ENCODE results near the gene TMIGD1. TPM values are rescaled to one million over a fixed set of nuclear protein-coding genes. Genes with fewer than 3 reads are reported as not detected.

The TMIGD1 gene
- total RNA-seq, 1 experiment from 2014 or later = not detected

DNA sequence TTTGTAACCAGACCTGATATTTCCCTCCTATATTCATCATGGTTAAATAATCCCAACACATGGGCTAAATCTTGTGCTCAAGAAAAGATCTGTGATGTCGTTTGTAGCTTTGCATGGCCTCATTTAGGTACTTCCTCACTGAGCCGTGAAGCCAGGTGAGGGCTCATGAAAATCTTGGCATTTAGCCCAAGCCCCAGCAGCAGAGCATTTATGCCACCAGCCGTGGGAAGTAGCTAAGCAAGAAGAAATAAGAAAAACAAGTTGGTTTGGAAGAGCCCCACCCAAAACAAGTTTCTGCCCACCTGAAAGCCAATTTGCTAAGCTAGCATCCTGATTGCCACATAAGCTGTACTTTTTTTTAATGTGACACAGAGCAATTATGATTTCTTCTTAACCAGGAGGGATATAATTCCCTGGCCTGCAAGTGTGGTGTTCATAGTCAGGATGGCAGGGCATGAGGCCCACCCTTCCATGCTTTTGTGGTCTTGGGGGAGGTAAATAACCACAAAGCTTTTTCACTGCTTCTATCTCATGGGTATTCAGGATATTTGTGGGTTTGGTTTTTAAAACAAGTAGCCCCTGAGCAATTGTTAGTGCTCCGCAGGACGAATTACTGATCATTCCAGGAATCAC is 10.5 kb downstream of the TMIGD1 start:
- Mint-ChIP-seq H3K4me3 (ENCODE audit: unreplicated experiment) (no peak overlapping the region), H3K27me3 (ENCODE audit: insufficient read depth, unreplicated experiment) (no peaks in the 10 kb centered on the region), H3K27ac (ENCODE audit: unreplicated experiment) (no peak overlapping the region), H3K4me1 (ENCODE audit: low read depth, unreplicated experiment) (peaks cover 6% of the 10 kb centered on the region), H3K36me3 (ENCODE audit: insufficient read depth, unreplicated experiment) (no peaks in the 10 kb centered on the region), H3K9me3 (ENCODE audit: unreplicated experiment) (no peaks in the 10 kb centered on the region)
- ChIA-PET CTCF (interaction anchor here (0.7 kb wide), 1 partner anchor 27 kb away, joined by 3 read pairs; no protein-coding TSS in a partner anchor), POLR2A (no interaction called here)
- no peaks in the 10 kb centered on the region for H3K4me1 ChIP-seq
- BruUV-seq (replicated peaks) = no TSS peak
- H3K4me3 ChIP-seq (ENCODE audit: low read depth, low read length) = no peak overlapping the region
- H3K9me3 ChIP-seq = no peaks in the 10 kb centered on the region
- DNase-seq = no peak
- TF ChIP-seq, protein P1, sequence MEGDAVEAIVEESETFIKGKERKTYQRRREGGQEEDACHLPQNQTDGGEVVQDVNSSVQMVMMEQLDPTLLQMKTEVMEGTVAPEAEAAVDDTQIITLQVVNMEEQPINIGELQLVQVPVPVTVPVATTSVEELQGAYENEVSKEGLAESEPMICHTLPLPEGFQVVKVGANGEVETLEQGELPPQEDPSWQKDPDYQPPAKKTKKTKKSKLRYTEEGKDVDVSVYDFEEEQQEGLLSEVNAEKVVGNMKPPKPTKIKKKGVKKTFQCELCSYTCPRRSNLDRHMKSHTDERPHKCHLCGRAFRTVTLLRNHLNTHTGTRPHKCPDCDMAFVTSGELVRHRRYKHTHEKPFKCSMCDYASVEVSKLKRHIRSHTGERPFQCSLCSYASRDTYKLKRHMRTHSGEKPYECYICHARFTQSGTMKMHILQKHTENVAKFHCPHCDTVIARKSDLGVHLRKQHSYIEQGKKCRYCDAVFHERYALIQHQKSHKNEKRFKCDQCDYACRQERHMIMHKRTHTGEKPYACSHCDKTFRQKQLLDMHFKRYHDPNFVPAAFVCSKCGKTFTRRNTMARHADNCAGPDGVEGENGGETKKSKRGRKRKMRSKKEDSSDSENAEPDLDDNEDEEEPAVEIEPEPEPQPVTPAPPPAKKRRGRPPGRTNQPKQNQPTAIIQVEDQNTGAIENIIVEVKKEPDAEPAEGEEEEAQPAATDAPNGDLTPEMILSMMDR (IDR thresholded peaks at IDR 0.05; ENCODE audit: insufficient read depth in 1 of 2, low read depth in 1 of 2, low read length in 1 of 2, severe bottlenecking in 1 of 2, unreplicated experiment in 1 of 2) = no peak
- H3K27me3 ChIP-seq (replicated peaks; ENCODE audit: control insufficient read depth, insufficient read depth, low read length) = no peaks in the 10 kb centered on the region
- no peaks in the 10 kb centered on the region for H3K36me3 ChIP-seq (ENCODE audit: control insufficient read depth, insufficient read depth, low read length)
- intact Hi-C loops (cut with micrococcal nuclease; ENCODE audit: unreplicated experiment) = no loop called here

DNA sequence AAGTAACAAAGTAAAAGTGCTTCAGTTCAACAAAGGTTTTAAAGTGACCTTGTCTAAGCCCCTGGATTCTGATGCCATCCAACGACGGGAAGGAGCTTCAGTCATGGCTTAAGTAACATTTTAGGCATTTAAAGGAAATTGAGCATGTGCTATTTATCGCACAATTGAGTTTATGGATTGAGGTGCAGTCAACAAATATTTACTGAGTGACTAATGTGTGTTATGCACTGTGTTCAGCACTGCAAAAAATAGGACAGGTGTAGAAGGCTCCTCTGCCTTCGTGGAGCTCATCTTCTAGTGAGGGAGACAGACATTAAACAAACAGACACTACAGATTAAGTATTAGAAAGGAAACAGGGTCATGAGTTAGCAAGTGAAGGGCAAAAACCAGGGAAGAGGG is 12.5 kb downstream of the TMIGD1 start:
- Histone ChIP-seq H3K27me3 (replicated peaks; ENCODE audit: control insufficient read depth, insufficient read depth, low read length) (no peaks in the 10 kb centered on the region), H3K36me3 (ENCODE audit: control insufficient read depth, insufficient read depth, low read length) (no peaks in the 10 kb centered on the region), H3K4me3 (ENCODE audit: low read depth, low read length) (no peak overlapping the region), H3K4me1 (no peaks in the 10 kb centered on the region), H3K9me3 (no peaks in the 10 kb centered on the region)
- no peaks in the 10 kb centered on the region for H3K36me3 Mint-ChIP-seq (ENCODE audit: insufficient read depth, unreplicated experiment)
- DNase-seq = no peak
- no peak overlapping the region for H3K27ac Mint-ChIP-seq (ENCODE audit: unreplicated experiment)
- no peak overlapping the region for H3K4me3 Mint-ChIP-seq (ENCODE audit: unreplicated experiment)
- intact Hi-C loops (cut with micrococcal nuclease; ENCODE audit: unreplicated experiment) = no loop called here
- POLR2A ChIA-PET = interaction anchor here (0.6 kb wide), 1 partner anchor 30 kb away, joined by 5 read pairs; no protein-coding TSS in a partner anchor
- no TSS peak for BruUV-seq (replicated peaks)
- no peaks in the 10 kb centered on the region for H3K9me3 Mint-ChIP-seq (ENCODE audit: unreplicated experiment)
- CTCF ChIA-PET = interaction anchor here (0.5 kb wide), 1 partner anchor 17 kb away, joined by 3 read pairs; no protein-coding TSS in a partner anchor
- H3K4me1 Mint-ChIP-seq (ENCODE audit: low read depth, unreplicated experiment) = peaks cover 6% of the 10 kb centered on the region
- H3K27me3 Mint-ChIP-seq (ENCODE audit: insufficient read depth, unreplicated experiment) = no peaks in the 10 kb centered on the region
- TF ChIP-seq, protein P1 (IDR thresholded peaks at IDR 0.05; ENCODE audit: insufficient read depth in 1 of 2, low read depth in 1 of 2, low read length in 1 of 2, severe bottlenecking in 1 of 2, unreplicated experiment in 1 of 2) = no peak

DNA sequence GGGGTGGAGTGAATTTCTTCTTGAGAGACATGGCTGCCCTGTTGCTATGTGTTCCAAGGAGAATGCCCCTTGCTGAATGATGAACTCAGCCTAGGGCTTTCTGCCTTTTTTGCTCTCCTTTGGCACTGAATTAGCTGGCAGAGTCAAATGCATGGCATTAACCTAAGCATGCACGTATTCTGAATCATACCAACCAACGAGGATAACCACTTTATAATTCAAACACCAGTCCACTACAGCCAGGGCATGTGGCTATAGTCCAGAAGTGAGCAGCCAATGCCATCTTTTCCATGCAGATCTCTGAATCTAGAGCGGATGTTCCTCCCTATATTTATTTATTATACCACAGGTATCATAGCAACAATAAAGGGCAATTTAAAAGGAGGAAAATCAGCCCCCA is 15.7 kb downstream of the TMIGD1 start:
- POLR2A ChIA-PET = no interaction called here
- Histone ChIP-seq H3K36me3 (ENCODE audit: control insufficient read depth, insufficient read depth, low read length) (no peaks in the 10 kb centered on the region), H3K27me3 (replicated peaks; ENCODE audit: control insufficient read depth, insufficient read depth, low read length) (no peaks in the 10 kb centered on the region), H3K4me1 (0 out of 2 replicates have a peak, but pooled peaks cover 4% of the 10 kb centered on the region), H3K4me3 (ENCODE audit: low read depth, low read length) (no peak overlapping the region), H3K9me3 (no peaks in the 10 kb centered on the region)
- no peak for DNase-seq
- TF ChIP-seq, protein P1 (IDR thresholded peaks at IDR 0.05; ENCODE audit: insufficient read depth in 1 of 2, low read depth in 1 of 2, low read length in 1 of 2, severe bottlenecking in 1 of 2, unreplicated experiment in 1 of 2) = no peak
- no peak overlapping the region for H3K27ac Mint-ChIP-seq (ENCODE audit: unreplicated experiment)
- intact Hi-C loops (cut with micrococcal nuclease; ENCODE audit: unreplicated experiment) = no loop called here
- CTCF ChIA-PET = interaction anchor here (1.1 kb wide), 1 partner anchor 18 kb away, joined by 4 read pairs; no protein-coding TSS in a partner anchor
- no TSS peak for BruUV-seq (replicated peaks)
- H3K4me1 Mint-ChIP-seq (ENCODE audit: low read depth, unreplicated experiment) = peaks cover 6% of the 10 kb centered on the region
- H3K36me3 Mint-ChIP-seq (ENCODE audit: insufficient read depth, unreplicated experiment) = no peaks in the 10 kb centered on the region
- H3K9me3 Mint-ChIP-seq (ENCODE audit: unreplicated experiment) = no peaks in the 10 kb centered on the region
- H3K27me3 Mint-ChIP-seq (ENCODE audit: insufficient read depth, unreplicated experiment) = no peaks in the 10 kb centered on the region
- H3K4me3 Mint-ChIP-seq (ENCODE audit: unreplicated experiment) = no peak overlapping the region

Data from Caco-2 (cell line).